ENCODE data around the gene OR10G7. TPM values are rescaled to one million over a fixed set of nuclear protein-coding genes. Genes with fewer than 3 reads are reported as not detected.

Gene OR10G7, protein sequence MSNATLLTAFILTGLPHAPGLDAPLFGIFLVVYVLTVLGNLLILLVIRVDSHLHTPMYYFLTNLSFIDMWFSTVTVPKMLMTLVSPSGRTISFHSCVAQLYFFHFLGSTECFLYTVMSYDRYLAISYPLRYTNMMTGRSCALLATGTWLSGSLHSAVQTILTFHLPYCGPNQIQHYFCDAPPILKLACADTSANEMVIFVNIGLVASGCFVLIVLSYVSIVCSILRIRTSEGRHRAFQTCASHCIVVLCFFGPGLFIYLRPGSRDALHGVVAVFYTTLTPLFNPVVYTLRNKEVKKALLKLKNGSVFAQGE
- total RNA-seq = not detected in 2 replicates

DNA sequence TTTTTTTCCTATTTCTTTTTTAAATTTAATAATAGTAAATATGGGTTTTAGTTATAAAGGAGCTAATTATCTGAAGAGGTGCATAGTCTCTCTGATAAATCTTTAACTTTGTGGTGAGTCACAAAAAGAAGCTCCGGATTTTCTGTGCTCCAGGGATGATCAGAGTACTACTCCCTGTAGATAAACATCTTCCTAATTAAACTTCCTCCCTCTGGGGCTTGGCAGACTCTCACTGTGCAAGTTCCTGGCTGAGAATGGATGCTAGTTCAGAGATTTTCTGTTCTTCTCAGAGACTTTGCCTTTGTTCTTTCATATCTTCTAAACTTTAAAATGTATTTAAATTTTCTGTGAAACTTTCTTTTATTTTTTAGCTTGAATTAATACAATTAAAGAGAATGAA lies at the start of gene OR10G7:
TSS of gene OR10G7 (minus strand) at position 72 of the 400 bp plus-strand sequence. CDS start 2,324 bp downstream, outside the sequence.

DNA sequence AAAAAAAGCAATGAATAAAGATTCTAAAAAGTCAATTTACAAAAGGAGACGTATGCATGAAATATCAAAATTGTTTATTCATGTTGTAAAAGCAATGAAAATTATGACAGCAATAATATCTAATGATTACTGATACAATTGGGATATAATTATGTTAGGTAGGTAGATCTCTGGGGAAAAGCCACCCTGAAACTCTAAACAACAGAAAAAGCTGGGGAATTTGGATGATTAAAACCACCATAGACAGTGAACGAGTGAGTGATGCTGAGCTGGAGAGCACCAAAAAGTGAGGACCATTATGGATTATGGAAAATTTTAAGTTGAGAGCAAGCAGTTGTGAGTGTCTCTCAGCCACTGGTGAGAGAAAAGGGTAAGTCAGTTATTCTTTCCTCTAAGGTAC lies 14.6 kb downstream of the OR10G7 start, which contains the start of gene OR10G8:
TSS of gene OR10G8 (plus strand) at position 301 of the 400 bp plus-strand sequence. CDS start 2,825 bp downstream, outside the sequence.

DNA sequence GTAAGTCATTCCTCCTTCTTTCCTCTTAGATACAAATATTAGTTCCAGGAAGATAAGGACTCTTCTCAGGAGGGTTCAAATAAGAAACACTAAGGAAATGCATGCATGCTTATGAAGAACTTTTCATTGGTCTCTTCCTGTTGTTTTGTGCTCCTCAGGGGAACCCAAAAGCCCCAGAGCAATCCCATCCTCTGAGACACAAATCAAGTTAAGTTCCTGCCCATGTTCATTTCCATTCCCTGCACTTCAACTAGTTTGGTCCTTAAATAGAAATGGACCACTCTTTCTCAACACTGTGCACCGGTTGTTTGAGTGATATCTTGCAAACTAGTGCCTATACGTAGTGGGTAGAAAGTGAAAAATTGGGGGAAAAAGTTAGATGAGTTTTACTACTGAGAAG lies 28.4 kb downstream of the OR10G7 start, which contains the start of gene OR10G4:
TSS of gene OR10G4 (plus strand) at position 301 of the 400 bp plus-strand sequence. CDS start 2,578 bp downstream, outside the sequence.

DNA sequence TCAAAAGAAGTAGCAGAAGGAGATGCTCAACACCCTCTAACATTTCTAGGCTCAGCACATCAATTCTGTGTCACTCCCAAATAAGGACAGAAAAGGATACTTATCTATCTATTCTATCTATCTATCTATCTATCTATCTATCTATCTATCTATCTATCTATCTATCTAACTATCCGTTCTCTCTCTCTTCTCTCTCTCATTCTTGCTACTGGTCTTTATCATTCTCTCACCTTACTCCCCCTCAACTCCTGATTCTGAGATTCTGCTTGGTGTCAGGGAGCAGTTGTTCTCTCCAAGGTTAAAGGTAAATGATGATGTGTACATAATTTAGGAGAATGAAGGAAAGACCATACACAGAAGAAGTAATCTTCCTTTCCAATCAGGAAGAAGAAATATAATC lies 46.0 kb downstream of the OR10G7 start, which contains the start of gene OR10G6:
TSS of gene OR10G6 (minus strand) at position 43 of the 400 bp plus-strand sequence. CDS start at position 43, 0 bp downstream.

Other genes with a start within 250 kb of the OR10G7 start
- gene OR6M1, start 235.0 kb downstream of the OR10G7 start, total RNA-seq = not detected in 2 replicates
- not detected in 2 replicates for gene TMEM225, start 155.7 kb downstream of the OR10G7 start, total RNA-seq
- 0.32 TPM in 1 of 2 replicates, not detected in the other for gene OR8D4, start 139.2 kb downstream of the OR10G7 start, total RNA-seq
- not detected in 2 replicates for gene OR4D5, start 101.7 kb downstream of the OR10G7 start, total RNA-seq
- not detected in 2 replicates for gene OR6T1, start 97.5 kb downstream of the OR10G7 start, total RNA-seq
- gene OR10S1, start 63.5 kb downstream of the OR10G7 start, total RNA-seq = not detected in 2 replicates
- gene OR10G6, start 46.2 kb downstream of the OR10G7 start, total RNA-seq = not detected in 2 replicates
- gene OR10G4, start 28.3 kb downstream of the OR10G7 start, total RNA-seq = not detected in 2 replicates
- gene OR10G9, start 18.3 kb downstream of the OR10G7 start, total RNA-seq = not detected in 2 replicates
- not detected in 2 replicates for gene OR10G8, start 14.5 kb downstream of the OR10G7 start, total RNA-seq
- gene VWA5A, start 74.1 kb upstream of the OR10G7 start, total RNA-seq = 64.4 and 108 TPM in 2 replicates
- under 0.01 TPM in 1 of 2 replicates, not detected in the other for gene OR10D3, start 142.0 kb upstream of the OR10G7 start, total RNA-seq
- gene OR8G1, start 199.8 kb upstream of the OR10G7 start, total RNA-seq = 0.43 TPM in 1 of 2 replicates, not detected in the other
- gene OR8G5, start 215.1 kb upstream of the OR10G7 start, total RNA-seq = not detected in 2 replicates

Measured in articular chondrocyte of knee joint (primary cell).